GM06990 (cell line): ENCODE data around the gene SLC51A.

Experiments used
- DNase-seq: peaks from one replicate; pipeline ENCODE4 v3.0.0-alpha.2; 2011; ENCODE audit not compliant: insufficient read length; ENCODE audit errors: extremely low read depth
- H3K27me3 ChIP-seq: replicated peaks from 2 replicates; pipeline ENCODE4 v1.6.0; 2011; ENCODE audit warnings: low read length; ENCODE audit not compliant: control insufficient read depth, insufficient read depth
- H3K36me3 ChIP-seq: 2 replicates; pipeline ENCODE4 v1.5.1; 2011; ENCODE audit warnings: low read length; ENCODE audit not compliant: control insufficient read depth, insufficient read depth
- H3K4me3 ChIP-seq: replicated peaks from 2 replicates; pipeline ENCODE4 v1.5.1; 2011; ENCODE audit warnings: low read depth, mild to moderate bottlenecking, control low read depth, low read length
- CTCF ChIP-seq: IDR thresholded peaks from 2 replicates; pipeline ENCODE4 v1.5.1; 2011; ENCODE audit warnings: low read length, control low read depth, mild to moderate bottlenecking, inconsistent platforms; ENCODE audit not compliant: insufficient read depth, poor library complexity, severe bottlenecking

SLC51A gene

GRCh38 chr3:196194542-196194915 lies 21.8 kb upstream of the SLC51A start:
- Histone ChIP-seq H3K36me3 (no peaks in the 10 kb centered on the region), H3K4me3 (no peak overlapping the region), H3K27me3 (no peaks in the 10 kb centered on the region)
- DNase-seq: no peak
- no peak for TF ChIP-seq CTCF

GRCh38 chr3:196195664-196196265 lies 20.6 kb upstream of the SLC51A start:
- DNase-seq: no peak
- TF ChIP-seq CTCF: no peak
- Histone ChIP-seq H3K36me3 (no peaks in the 10 kb centered on the region), H3K27me3 (no peaks in the 10 kb centered on the region), H3K4me3 (no peak overlapping the region)

- DNase-seq: no peak
- no peak overlapping the region for H3K4me3 ChIP-seq
- no peaks in the 10 kb centered on the region for H3K36me3 ChIP-seq
- no peaks in the 10 kb centered on the region for H3K27me3 ChIP-seq
- TF ChIP-seq CTCF: no peak
Measured at GRCh38 chr3:196197524-196197923, 18.8 kb upstream of the SLC51A start.

GRCh38 chr3:196198081-196198675 lies 18.2 kb upstream of the SLC51A start:
- TF ChIP-seq CTCF: no peak
- H3K36me3 ChIP-seq: no peaks in the 10 kb centered on the region
- no peaks in the 10 kb centered on the region for H3K27me3 ChIP-seq
- no peak overlapping the region for H3K4me3 ChIP-seq
- no peak for DNase-seq

DNA sequence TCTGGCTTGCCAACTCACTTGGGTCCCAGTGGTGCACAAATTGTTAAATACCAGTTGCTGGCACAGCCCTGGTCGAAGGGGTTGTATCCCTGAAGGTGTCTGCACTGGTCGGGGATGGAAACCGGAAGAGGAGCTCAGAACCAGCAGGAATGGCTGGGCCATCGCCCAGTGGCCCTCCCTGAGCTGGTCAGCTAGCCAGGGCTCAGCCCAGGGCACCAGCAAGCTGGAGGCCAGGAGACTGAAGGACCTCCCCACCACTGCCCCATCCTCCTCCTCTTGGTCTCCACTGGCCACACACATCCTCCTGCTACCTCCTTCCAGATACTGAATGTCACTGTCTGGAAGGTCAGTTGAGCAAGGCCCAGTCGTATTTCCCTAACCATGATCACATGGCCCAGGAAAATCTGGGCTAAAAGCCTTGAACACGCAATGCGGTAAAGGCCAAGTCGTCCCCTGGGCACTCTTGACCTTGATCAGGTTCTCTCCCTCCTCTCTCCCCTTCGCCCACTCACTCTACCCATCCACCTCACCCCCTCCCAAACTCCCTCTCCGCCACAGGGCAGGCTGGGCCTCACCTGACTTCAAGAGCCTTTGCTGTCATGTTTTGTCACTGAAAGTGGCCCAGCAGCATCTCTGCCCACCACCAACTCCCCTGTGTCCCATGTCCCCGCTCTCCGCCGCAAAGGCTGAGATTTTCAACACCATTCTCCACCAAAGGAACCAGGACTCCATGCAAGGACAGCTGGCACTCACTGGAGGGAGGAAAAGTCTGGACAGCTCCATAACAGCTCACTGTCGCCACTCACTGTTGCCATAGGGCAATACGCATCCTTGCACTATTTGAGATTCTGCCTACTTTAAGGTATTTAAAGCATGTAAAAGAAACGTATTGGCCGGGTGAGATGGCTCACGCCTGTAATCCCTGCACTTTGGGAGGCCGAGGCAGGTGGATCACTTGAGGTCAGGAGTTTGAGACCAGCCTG lies 17.3 kb upstream of the SLC51A start:
- TF ChIP-seq CTCF: peak; percentile 29
- no peaks in the 10 kb centered on the region for H3K36me3 ChIP-seq

More for the DNA sequence above, 17.3 kb upstream of the SLC51A start:
- no peak overlapping the region for H3K4me3 ChIP-seq
- H3K27me3 ChIP-seq: no peaks in the 10 kb centered on the region
- DNase-seq: no peak
